IgD-negative memory B cell (primary cell): Measurements from ENCODE around the gene KRT2. TPM values are rescaled to one million over a fixed set of nuclear protein-coding genes. Genes with fewer than 3 reads are reported as not detected.

Experiments
- H3K27ac Mint-ChIP-seq, 3 donors: one replicate each; pipeline ENCODE4 v1.8.0; 2020 to 2022; ENCODE audit warnings: mild to moderate bottlenecking in 3 of 3, mixed read lengths in 3 of 3, moderate library complexity in 1 of 3
- H3K27me3 Mint-ChIP-seq: one replicate; pipeline ENCODE4 v1.8.0; 2021; ENCODE audit warnings: mixed read lengths
- H3K36me3 Mint-ChIP-seq: one replicate; pipeline ENCODE4 v1.8.0; 2020; ENCODE audit warnings: mild to moderate bottlenecking, mixed read lengths
- H3K4me1 Mint-ChIP-seq, 3 donors: one replicate each; pipeline ENCODE4 v1.8.0; 2020 to 2022; ENCODE audit warnings: mixed read lengths in 3 of 3, mild to moderate bottlenecking in 1 of 3
- H3K4me3 Mint-ChIP-seq, 4 donors: one replicate each; pipeline ENCODE4 v1.8.0; 2020 to 2022; ENCODE audit warnings: mild to moderate bottlenecking in 4 of 4, mixed read lengths in 4 of 4, moderate library complexity in 3 of 4
- H3K9me3 Mint-ChIP-seq, 3 donors: one replicate each; pipeline ENCODE4 v1.8.0; 2020 to 2021; ENCODE audit warnings: mixed read lengths in 3 of 3, mild to moderate bottlenecking in 1 of 3
- polyA plus RNA-seq: library from polyadenylated mRNA; unstranded; fragments of 300-500 nt; fragmentation: Illumina TruSeq; gene quantifications from one replicate; pipeline ENCODE4 v1.2.3, GENCODE V29; 2021

The KRT2 gene
- polyA plus RNA-seq = not detected

DNA sequence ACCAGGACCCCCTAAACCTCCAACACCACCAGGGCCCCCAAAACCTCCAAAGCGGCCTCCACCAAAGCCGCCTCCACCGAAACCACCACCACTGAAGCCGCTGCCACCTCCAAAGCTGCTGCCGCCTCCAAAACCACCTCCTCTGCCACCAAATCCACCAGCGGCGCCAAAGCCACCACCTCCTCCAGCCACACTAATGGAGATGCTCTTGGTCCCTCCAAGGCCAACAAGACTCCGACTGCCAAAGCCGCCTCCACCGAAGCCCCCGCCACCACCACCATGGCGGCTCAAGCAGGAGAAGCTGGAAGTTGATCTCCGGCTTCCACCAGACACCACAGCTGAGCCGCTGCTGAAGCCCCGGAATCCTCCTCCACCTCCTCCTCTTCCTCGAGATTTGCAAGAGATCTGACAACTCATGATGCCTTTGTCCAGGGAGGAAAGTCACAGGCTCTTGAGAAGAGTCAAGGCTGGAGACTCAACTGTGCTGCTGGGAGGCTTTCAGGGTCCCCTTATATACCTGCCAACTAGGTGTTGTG lies at the start of gene KRT2:
Gene KRT2, minus strand, starts transcription at position 486 of the 536 bp plus-strand sequence. Its CDS starts 69 bp downstream, at position 417.
- no peak within 1 kb of the TSS for H3K4me3 Mint-ChIP-seq
- peaks cover 0 to 4% (median 1%) of the 10 kb centered on the region in 3 donors for H3K9me3 Mint-ChIP-seq
- no peaks in the 10 kb centered on the region for H3K36me3 Mint-ChIP-seq
- peaks cover 0 to 2% (median 0%) of the 10 kb centered on the region in 3 donors for H3K4me1 Mint-ChIP-seq
- H3K27me3 Mint-ChIP-seq = peaks cover 10% of the 10 kb centered on the region
- H3K27ac Mint-ChIP-seq = no peak within 1 kb of the TSS

DNA sequence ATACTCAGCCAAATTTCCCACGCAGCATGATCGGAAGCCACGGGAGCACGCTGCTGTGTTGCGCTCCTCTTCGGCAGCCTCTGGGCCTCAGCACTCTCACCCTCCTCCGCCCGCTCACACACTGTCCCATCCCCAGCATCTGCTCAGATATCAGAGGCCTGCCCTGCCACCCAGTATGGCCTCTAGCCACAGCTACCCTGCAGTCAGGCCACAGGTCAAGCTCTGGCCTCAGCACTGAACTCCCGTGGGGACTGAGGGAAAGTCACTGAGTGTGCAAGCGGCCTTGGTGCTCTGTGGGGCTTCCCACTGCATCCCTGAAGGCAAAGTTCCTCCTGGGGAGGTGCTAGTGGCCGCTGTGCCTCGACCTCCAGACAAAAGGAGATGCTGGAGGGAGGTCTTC lies 49.3 kb upstream of the KRT2 start:
- peak overlapping the region in 2 of 3 donors; percentile 63 to 88 for H3K27ac Mint-ChIP-seq
- no peaks in the 10 kb centered on the region for H3K9me3 Mint-ChIP-seq
- H3K4me3 Mint-ChIP-seq = no peak overlapping the region
- peaks cover 14% of the 10 kb centered on the region for H3K27me3 Mint-ChIP-seq
- no peaks in the 10 kb centered on the region for H3K4me1 Mint-ChIP-seq
- H3K36me3 Mint-ChIP-seq = no peaks in the 10 kb centered on the region

DNA sequence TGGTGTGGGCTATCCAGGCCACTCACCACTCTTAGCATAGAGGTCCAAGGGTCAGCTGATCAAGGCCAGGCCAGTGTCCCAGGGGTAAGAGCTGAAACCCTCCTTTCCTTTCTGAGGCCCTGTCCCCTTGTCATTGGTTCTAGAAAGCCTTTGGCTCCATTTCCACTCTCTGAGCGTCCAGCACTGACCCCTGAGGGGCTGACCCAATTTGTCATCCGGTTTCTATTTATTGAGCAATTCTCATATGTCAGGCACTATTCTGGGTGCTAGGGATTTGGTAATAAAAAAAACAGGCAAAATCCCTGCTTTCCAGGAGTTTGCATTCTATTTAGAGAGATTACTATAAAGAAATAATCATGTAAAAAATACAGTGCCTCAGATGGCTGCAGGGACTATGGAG lies 47.9 kb upstream of the KRT2 start:
- Mint-ChIP-seq H3K27ac (no peak overlapping the region), H3K9me3 (no peaks in the 10 kb centered on the region), H3K4me1 (no peaks in the 10 kb centered on the region), H3K27me3 (peaks cover 14% of the 10 kb centered on the region), H3K4me3 (no peak overlapping the region), H3K36me3 (no peaks in the 10 kb centered on the region)

DNA sequence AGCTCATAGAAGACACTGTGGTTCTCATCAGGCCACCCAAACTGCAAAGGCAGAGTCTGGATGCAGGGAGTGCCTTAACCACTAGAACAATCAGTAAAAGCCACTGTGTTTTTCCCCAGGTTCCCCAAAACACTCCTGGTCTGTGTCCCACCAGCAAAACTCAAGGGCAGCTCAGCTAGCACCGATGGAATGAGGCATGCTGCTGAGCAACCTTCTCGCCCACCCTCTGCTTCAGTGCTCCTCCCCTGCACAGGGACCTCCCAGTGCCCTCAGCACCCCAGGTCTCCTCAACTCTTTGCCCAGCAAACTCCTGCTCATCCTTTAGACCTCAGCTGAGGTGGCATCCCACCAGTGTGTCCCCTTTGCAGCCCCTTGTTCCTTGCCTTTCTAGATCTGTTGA lies 47.4 kb upstream of the KRT2 start:
- H3K27ac Mint-ChIP-seq = no peak overlapping the region
- no peaks in the 10 kb centered on the region for H3K9me3 Mint-ChIP-seq
- H3K4me3 Mint-ChIP-seq = no peak overlapping the region
- H3K27me3 Mint-ChIP-seq = peaks cover 18% of the 10 kb centered on the region
- no peaks in the 10 kb centered on the region for H3K4me1 Mint-ChIP-seq
- no peaks in the 10 kb centered on the region for H3K36me3 Mint-ChIP-seq

DNA sequence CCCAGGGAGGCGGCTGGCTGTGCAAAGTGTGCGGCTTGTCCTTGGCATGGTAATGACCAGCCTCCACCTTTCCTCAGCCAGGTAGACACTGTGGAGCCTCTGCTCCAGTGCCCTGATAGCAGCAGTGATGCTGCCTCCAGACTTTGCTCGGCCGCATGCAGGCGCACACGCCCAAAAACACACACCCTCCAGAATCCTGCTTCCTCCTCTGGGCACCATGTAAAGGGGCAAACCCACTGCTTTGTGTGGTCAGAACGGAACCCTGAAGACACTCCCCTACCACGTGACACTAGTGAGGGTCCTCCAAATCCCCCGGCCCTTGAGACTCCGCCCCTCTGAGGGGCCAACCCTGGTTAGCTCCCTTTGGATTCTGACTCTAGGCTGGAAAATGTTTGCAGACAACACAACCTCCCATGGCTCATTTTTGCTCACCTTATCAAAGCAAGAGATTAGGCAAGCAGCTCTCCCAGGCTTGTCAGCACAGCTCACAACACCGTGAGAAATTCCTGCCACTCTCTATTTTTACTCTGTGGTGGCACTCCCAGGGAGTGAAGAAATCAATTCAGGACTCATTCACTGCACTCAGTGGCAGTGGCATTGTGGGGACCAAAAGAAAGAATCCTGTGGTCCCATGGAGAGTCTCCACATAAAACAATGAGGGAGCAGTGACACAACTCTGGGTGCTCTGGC lies 46.8 kb upstream of the KRT2 start:
- no peak overlapping the region for H3K4me3 Mint-ChIP-seq
- no peak overlapping the region for H3K27ac Mint-ChIP-seq

DNA sequence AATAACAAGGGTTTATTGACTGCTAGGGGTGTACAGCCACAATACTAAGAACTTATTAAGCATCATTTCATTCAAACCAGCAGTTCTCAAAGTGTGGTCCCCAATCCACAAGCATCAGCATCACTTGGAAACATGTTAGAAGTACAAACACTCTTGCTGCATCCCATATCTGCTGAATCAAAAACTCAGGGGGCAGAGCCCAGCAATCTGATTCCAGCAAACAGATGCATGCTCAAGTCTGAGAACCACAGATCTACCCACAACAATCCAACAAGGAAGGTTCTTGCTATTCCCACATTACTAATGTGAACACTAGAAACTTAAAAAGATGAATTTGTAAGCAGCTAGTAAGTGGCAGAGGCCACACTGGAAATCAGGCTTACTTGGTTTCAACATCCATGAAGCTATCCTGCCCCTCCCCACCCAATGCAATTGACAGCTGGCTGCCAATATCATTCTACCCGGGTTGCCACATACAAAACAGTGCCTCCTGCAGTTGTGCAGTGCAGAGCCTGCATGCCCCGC lies 45.1 kb upstream of the KRT2 start:
- H3K36me3 Mint-ChIP-seq = peaks cover 4% of the 10 kb centered on the region

More for the DNA sequence above, 46.8 kb upstream of the KRT2 start:
- no peaks in the 10 kb centered on the region for H3K9me3 Mint-ChIP-seq
- H3K4me1 Mint-ChIP-seq = no peaks in the 10 kb centered on the region
- no peaks in the 10 kb centered on the region for H3K36me3 Mint-ChIP-seq
- H3K27me3 Mint-ChIP-seq = peaks cover 17% of the 10 kb centered on the region

DNA sequence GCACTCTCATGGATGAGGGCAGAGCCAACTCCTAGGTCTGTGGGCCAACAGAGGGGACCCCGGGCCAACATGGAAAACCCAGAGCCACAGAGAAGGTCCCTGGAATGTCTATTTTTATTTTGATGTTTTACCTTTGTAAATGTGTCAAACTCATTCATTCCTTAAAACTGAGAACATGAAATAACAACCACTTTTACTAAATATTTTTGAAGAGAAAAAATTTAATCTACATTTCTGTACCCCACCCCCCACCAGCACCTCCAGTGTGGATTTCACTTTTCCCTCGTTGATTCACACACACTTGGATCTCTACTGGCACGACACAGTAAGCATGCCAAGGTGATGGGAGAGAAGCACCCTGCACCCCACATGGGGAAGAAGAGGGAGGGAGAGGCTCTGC lies 44.6 kb upstream of the KRT2 start:
- Mint-ChIP-seq H3K36me3 (peaks cover 4% of the 10 kb centered on the region), H3K9me3 (no peaks in the 10 kb centered on the region), H3K4me1 (peaks cover 0 to 3% (median 3%) of the 10 kb centered on the region in 3 donors), H3K27ac (no peak overlapping the region), H3K27me3 (peaks cover 18% of the 10 kb centered on the region), H3K4me3 (no peak overlapping the region)

More for the DNA sequence above, 45.1 kb upstream of the KRT2 start:
- Mint-ChIP-seq H3K4me3 (no peak overlapping the region), H3K27ac (no peak overlapping the region), H3K4me1 (peaks cover 0 to 3% (median 0%) of the 10 kb centered on the region in 3 donors), H3K27me3 (peaks cover 19% of the 10 kb centered on the region), H3K9me3 (no peaks in the 10 kb centered on the region)

DNA sequence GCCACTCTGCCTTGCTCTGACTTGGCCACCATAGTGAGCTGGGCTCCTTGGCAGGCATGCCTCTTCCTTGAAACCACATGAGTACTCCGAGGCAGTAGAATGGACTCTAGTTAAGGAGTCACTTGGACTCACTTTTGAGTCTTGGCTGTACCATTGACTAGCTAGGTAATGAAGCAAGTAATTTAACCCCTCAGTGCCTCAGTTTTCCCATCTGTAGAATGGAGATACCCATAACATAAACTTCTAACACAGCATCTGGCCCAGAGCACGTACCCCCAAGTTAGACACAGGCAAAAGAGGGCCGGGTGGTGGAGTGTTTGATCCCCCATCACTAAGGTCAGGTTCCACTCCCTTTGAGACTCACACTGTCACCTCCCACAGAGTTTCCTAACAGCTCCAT lies 43.0 kb upstream of the KRT2 start:
- H3K4me3 Mint-ChIP-seq = no peak overlapping the region
- peaks cover 0 to 10% (median 9%) of the 10 kb centered on the region in 3 donors for H3K4me1 Mint-ChIP-seq
- peaks cover 4% of the 10 kb centered on the region for H3K36me3 Mint-ChIP-seq
- H3K27me3 Mint-ChIP-seq = peaks cover 24% of the 10 kb centered on the region
- H3K27ac Mint-ChIP-seq = no peak overlapping the region
- no peaks in the 10 kb centered on the region for H3K9me3 Mint-ChIP-seq

DNA sequence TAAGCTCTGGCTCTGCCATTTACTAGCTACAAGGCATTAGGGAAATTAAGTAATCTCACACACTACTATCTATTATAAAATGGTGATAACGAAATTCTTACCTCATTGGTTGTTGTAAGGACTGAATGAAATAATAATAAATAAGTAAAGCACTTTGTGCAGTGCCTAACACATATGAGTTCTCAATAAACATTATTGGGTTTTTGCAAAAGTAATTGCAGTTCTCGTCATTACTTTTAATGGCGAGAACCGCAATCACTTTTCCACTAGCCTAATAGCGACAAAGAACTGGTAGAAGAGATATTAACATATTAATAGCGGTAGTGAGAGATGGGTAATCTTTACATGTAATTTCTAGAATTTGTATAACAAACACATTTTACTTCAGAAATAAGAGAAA lies 42.1 kb upstream of the KRT2 start:
- Mint-ChIP-seq H3K9me3 (no peaks in the 10 kb centered on the region), H3K4me3 (no peak overlapping the region), H3K4me1 (peaks cover 0 to 10% (median 9%) of the 10 kb centered on the region in 3 donors), H3K27me3 (peaks cover 24% of the 10 kb centered on the region), H3K36me3 (peaks cover 4% of the 10 kb centered on the region), H3K27ac (no peak overlapping the region)

DNA sequence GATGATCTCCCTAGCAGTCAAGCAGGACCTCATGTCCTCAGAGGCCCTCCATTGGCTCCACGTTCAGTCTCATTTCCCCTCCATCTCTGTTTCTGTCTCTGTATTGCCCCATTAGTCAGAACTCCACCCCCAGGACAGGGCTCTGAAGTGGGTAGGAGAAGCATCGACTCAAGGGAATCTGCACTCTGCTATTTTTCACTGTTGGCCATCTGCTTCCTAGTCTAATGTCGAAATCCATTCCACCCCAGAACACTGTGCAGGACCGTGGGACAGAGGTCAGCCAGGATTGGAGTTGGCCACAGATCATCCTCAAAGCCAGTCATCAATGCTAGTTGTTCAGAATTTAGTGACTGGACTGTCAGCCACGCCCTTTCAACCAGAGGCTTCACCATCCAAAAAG lies 41.2 kb upstream of the KRT2 start:
- H3K9me3 Mint-ChIP-seq = no peaks in the 10 kb centered on the region
- no peak overlapping the region for H3K27ac Mint-ChIP-seq
- peaks cover 6% of the 10 kb centered on the region for H3K36me3 Mint-ChIP-seq
- peak overlapping the region in 1 of 4 donors; percentile 29 for H3K4me3 Mint-ChIP-seq
- H3K4me1 Mint-ChIP-seq = peaks cover 0 to 10% (median 9%) of the 10 kb centered on the region in 3 donors
- H3K27me3 Mint-ChIP-seq = peaks cover 26% of the 10 kb centered on the region

DNA sequence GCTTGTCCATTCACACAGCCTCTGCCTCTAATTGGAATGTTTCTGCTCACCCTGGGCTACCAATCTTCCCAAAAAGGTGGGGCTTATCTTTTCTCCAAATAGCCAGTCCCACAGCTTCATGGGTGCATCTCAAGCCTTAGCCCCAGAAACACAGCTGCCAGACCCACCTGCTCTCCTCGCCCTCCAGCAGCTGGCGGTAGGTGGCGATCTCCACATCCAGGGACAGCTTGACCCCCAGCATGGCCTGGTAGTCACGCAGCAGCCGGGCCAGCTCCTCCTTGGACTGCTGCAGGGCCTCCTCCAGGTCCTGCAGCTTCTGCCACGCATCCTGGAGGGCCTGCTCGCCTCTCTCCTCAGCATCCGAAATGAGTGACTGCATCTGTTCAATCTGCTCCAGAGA lies 40.2 kb upstream of the KRT2 start:
- H3K9me3 Mint-ChIP-seq = no peaks in the 10 kb centered on the region
- H3K4me3 Mint-ChIP-seq = peak overlapping the region in 2 of 4 donors; percentile 80 to 84
- peaks cover 0 to 10% (median 9%) of the 10 kb centered on the region in 3 donors for H3K4me1 Mint-ChIP-seq
- H3K36me3 Mint-ChIP-seq = peaks cover 6% of the 10 kb centered on the region
- H3K27ac Mint-ChIP-seq = no peak overlapping the region
- H3K27me3 Mint-ChIP-seq = peaks cover 32% of the 10 kb centered on the region

DNA sequence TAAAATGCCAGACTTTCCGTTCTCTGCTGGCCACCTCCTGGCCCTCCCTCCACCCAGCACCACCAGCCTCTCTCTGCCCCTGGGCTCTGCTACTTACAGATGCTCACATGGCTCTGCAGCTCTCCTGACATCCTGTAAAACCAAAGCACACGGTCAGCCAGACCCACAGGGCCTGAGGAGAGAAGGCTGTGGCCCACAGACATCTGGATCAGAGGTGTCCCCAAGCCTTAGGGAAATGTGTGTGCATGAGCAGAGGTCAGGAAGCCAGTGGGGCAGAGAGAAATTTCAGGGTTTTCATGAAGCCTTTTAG lies 39.8 kb upstream of the KRT2 start:
- no peaks in the 10 kb centered on the region for H3K9me3 Mint-ChIP-seq
- peak overlapping the region in 3 of 4 donors; percentile 82 to 91 (median 85) for H3K4me3 Mint-ChIP-seq
- H3K36me3 Mint-ChIP-seq = peaks cover 6% of the 10 kb centered on the region
- H3K27me3 Mint-ChIP-seq = peaks cover 34% of the 10 kb centered on the region
- no peak overlapping the region for H3K27ac Mint-ChIP-seq
- peaks cover 0 to 10% (median 9%) of the 10 kb centered on the region in 3 donors for H3K4me1 Mint-ChIP-seq

DNA sequence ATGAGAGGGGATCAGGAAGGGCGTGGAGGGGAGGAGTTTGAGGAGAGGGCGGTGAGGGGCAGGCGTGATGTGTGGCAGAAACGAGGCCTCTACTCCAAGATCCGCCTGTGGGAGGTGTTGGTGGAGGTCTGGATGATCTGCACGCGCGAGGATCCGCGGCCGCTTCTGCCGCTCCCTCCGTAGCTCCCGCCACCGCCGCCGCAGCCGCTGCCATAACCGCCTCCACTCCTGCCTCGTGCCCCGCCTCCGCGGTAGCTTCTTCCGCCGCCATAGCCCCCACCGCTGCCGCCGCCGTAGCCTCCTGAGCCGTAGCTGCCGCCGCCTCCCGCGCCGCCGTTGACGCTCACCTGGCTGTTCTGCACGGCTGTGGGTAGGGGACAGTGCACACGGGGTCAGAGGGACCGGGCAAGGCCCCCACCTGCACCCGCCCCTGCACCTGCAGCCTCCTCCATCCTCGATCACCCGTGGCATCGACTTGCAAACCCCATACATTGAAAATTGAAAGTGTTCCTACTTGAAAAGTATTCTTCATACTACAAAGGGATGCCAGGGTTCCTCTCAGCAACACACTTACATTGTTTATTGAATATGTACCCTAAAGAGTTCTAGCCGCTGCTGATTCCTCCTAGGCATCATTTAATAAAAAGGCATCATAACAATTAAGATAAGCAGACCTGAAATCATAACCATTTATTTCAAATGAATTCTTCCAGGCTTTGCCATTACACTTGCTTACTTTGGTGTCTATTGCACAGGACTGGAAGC lies 39.2 kb upstream of the KRT2 start:
- H3K27ac Mint-ChIP-seq = no peak overlapping the region
- peaks cover 34% of the 10 kb centered on the region for H3K27me3 Mint-ChIP-seq
- peaks cover 6% of the 10 kb centered on the region for H3K36me3 Mint-ChIP-seq
- H3K9me3 Mint-ChIP-seq = no peaks in the 10 kb centered on the region
- H3K4me3 Mint-ChIP-seq = peak overlapping the region; percentile 31 to 91 (median 84)
- H3K4me1 Mint-ChIP-seq = peaks cover 0 to 10% (median 9%) of the 10 kb centered on the region in 3 donors

DNA sequence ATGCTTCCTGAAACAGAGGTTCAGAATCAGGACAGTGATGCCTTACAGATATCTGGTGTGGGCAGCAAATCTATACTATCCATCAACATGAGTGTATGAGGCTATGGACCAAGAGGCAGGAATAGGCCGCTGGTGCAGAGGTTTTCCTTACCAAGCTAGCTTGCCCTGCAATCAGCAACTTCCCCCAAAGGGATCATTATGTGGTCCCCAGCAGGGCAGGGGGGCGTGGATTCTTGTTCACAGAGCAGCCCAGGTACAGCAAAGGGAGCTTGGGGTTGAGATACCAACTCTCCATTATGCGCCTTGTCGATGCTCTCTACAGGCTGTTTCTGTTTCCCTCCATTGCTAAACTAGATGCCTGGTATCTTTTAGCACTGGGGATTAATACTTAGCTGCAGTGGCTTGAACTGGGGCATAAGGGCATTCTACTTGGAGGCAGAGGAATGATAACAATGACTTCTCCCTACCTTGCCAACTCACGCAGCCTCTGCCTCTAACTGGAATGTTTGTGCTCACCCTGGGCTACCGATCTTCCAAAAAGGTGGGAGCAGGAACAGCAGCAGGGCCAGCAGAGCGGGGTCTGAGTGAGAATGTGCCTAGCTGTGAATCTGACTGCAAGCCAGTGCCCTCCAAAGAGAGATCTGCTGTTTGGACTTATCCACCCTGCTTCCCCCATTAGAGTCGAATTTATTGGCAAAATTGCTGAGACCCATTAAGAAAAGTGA lies 38.5 kb upstream of the KRT2 start:
- H3K27ac Mint-ChIP-seq = no peak overlapping the region
- no peaks in the 10 kb centered on the region for H3K9me3 Mint-ChIP-seq
- H3K4me1 Mint-ChIP-seq = peaks cover 0 to 10% (median 9%) of the 10 kb centered on the region in 3 donors
- H3K27me3 Mint-ChIP-seq = peaks cover 34% of the 10 kb centered on the region
- H3K36me3 Mint-ChIP-seq = peaks cover 6% of the 10 kb centered on the region
- H3K4me3 Mint-ChIP-seq = peak overlapping the region; percentile 31 to 91 (median 84)

DNA sequence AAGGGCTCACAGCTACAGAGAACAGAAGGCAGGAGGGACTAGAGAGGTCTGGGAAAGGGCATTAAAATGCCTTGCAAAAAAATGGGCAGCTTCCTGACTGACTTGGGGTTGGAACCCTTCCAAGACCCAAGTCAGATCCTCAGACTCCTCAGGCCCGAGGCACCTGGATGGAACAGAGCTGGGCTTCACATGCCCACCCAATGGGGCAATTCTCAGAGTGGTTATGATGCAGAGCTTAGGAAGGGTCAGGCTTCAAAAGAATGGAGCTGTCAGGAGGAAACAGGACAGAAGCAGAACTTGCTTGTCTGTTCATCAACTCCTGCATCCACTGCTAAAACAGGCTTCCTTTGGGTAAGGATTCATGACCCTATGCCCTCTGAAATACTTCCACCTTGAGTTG lies 37.9 kb upstream of the KRT2 start:
- Mint-ChIP-seq H3K4me1 (peaks cover 0 to 10% (median 9%) of the 10 kb centered on the region in 3 donors), H3K27ac (no peak overlapping the region), H3K27me3 (peaks cover 36% of the 10 kb centered on the region), H3K36me3 (peaks cover 6% of the 10 kb centered on the region), H3K9me3 (no peaks in the 10 kb centered on the region), H3K4me3 (peak overlapping the region in 2 of 4 donors; percentile 16 to 91)
